HG03520 (cell line): ENCODE measurements around the gene MUC5B.

ENCODE experiments used
- ATAC-seq: cut with Tn5 transposase; IDR thresholded peaks from one replicate; pipeline ENCODE4 v1.9.1; 2021; ENCODE audit warnings: mild to moderate bottlenecking, moderate library complexity; ENCODE audit not compliant: unreplicated experiment

Gene MUC5B

DNA sequence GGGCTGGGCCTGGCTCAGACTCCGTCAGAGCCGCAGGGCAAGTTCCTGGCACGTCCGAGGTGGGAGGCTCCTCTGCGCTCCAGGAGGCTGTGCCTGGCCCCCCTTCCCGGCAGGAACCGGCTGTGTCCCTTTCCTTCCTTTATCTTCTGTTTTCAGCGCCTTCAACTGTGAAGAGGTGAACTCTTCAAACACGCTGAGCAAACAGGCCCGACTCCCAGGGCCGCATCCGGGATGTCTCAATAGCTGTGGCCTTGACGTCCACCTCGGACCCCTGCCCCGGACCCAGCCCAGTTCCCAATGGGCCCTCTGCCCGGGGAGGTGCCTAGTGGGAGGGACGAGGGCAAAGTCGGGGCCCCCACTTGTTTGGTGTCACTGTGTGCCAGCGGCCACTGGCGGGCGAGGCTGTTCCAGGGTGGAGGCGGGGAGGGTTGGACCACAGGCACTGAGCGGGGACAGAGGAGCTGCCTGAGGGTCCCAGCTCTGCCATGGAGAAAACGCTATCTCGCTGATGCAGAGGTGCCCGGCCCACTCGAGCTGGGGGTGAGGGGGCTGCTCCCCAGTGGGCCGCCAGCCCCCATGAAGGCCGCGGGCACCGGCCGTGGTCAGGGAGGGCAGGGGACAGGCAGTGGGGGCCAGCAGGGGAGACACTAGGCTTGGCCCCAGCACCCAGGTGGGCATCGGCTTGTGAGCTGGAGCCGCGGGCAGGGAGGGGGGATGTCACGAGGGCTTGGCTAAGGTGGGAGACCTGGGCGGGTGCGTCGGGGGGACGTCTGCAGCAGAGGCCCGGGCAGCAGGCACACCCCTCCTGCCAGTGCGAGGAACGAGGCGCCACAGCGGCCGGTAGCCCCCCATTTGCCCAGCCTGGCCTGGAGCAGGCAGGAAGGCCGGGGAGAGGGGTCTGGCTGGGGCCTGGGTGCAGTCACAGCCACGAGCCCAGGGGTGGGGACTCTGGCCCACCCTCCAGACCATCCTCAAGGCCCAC, 2.7 kb upstream of the MUC5B start:
- no peak for ATAC-seq

DNA sequence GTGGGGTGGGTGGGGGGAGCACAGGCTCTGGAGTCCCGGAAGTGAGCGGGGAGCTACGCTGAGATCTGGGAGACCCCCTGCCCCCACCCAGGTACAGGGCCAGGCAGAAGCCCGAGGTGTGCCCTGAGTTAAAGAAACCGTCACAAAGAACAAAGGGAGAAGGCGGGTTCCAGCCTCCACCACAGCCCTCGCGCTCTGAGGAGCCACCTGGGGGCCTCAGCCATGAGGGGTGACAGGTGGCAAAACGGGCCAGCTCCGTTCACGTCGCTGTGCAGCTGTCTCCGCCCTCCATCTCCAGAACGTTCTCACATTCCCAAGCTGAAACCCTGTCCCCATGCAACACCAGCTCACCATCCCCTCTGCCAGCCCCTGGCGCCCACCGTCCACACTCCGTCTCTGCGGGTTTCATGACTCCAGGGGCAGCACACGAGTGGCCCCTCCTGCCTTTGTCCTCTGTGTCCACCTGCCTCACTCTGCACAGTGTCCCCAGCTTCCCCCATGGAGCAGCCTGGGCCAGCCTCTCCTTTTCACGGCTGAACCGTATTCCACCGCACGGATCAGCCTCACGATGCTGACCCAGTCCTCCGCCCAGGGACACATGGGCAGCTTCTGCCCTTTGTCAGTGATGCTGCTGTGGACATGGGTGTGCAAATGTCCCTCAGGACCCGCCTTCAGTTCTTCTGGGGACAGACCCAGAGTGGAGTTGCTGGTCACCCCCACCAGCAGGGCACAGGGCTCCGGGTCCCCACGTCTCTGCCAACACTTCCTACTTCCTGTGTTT, 1.7 kb upstream of the MUC5B start:
- ATAC-seq: no peak

DNA sequence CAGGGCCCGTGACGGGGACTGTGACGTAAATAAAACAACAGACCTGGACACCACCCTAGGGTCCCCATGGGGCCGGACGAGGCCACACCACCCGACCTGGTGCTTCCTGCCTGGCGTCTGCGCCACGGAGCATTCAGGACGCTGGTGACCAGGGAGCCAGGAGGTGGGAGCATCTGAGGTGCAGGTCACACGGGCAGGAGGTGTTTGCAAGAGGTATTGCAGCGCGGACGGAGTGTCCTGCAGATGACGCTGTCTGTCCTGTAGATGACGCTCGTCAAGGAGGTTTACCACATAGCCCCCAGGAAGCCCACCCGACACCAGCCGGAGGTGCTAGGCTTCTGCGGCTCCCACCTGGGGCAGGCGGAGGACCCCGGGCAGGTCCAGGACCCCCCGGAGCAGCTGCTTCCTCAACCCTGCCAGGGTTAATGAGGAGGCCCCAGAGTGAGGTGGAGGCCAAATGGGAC, 986 bp upstream of the MUC5B start:
- ATAC-seq: no peak

DNA sequence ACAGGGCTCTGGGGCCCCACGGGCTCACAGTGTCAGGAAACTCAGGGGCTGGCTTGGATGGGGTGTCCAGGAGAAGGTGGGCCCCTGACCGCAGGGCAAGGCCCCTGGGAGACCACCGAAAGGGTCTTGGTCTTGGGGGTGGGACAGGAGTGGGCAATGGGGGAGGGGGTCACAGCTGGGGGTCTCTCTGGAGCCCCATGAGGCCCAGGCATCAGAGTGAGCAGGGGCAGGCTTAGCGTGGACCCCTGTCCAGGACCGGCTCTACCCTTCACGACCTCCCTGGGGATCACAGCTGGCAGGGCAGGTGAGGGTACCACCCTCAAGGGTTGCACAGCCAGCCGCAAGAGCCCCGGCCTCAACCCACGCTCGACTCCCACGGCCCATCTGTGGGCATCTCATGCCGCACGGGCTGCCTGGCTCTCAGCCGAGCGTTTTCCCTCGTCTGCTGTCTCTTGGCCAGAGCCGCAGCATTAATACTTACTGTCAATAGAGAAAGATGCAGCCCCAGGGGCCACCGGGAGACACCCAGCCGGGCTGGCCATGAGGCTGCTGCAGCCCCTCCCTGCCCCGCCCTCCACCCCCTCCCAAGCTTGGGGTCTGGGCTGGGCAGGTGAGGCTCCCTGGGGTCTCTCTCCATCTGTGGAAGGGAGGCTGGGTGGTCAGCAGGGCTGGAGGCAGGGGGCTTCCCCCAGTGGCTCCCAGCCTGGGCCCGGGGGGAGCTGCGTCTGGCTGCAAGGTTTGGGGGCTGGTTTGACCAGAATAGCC, 662 bp downstream of the MUC5B start:
- no peak for ATAC-seq

DNA sequence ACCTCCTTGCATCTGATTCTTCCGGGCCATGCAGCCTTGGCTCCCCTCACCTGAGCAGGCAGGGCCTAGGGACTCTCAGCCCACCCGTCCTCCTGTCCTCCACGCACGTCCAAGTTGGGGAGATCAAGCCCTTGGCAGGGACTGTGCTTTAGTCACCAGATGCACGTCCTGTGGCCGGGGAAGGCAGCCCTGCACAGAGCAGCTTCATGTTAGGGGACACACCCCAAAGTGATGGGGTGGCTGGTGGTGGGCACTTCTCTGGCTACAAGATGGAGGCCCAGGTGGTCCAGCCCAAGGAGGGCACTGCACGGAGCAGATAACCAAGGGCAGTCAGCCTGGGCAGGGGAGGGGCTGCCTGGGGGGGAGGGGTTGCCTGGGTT, 1.2 kb downstream of the MUC5B start:
- no peak for ATAC-seq

DNA sequence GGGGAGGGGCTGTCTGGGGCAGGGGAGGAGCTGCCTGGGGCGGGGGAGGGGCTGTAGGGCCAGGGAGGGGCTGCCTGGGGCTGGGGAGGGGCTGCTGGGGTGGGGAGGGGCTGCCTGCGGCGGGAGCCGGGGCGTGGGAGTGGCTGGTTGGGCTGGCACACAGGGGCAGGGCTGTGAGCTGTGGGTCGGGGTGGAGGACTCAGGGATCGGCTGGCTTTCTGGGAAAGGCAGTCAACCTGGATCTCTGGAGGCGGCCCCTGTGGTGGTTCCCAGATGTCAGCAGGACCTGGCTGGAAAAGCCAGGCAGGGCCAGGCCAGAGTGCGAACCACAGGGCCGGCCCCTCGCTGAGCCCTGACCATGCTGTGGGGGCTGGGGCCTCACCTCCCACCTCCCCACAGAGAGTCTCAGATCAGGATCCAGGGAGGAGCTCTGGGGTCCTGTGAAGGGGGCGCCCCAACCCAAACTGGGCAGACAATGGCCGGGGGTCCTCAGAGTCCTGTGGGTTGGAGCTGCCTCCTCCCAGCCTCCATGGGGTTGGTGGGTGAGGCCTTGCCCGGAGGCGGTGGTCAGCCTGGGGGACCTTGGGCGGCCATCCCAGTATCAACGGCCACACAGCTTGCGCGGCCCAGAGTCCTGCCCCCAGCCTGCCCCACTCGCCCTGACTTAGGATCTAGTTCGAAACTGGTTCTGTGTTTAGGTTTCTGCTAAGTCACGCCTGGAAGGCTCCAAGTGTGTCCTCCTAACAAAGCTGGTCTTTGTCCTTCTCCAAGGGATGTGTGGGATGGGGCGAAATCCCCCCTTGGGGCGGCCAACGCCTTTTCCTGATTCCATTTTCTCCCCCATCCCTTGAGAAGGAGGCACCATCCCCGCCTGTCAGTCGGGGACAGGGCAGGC, 1.9 kb downstream of the MUC5B start:
- no peak for ATAC-seq

DNA sequence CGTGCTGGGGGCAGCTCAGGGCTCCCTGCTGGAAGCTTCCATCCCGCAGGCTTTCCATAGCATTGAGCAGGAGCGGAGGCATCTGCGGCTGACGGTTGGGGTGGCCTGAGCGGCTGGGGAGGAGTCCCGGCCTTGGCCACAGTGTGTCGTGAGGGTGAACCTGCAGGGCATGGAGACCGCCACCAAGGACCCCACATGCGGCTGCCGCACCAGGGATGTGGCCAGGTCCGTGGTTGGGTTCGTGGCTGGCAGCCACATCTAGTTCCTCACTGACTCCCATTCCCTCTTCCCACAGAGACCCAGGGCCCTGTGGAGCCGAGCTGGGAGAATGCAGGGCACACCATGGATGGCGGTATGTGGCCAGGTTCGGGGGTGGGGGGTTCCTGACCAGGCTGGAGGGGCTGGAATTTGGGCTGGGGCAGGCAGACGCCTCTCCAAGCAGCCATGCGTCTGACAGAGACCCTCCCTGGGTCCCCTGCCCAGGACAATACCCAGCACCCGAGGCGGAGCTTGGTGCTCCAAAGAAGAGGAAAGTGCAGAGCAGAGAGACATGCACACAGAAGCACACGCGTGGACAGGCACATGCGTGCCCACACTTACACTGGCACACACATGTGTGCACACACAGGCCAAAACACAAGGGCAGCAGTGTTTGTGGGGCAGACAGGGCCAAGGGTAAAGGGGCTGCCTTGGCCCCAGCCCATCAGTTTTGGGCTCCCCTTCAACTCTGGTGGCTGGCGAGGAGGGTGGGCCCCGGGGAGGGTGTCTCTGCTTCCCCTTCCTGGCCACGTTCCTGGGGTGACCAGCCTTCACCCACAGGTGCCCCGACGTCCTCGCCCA, 2.7 kb downstream of the MUC5B start:
- ATAC-seq: no peak

DNA sequence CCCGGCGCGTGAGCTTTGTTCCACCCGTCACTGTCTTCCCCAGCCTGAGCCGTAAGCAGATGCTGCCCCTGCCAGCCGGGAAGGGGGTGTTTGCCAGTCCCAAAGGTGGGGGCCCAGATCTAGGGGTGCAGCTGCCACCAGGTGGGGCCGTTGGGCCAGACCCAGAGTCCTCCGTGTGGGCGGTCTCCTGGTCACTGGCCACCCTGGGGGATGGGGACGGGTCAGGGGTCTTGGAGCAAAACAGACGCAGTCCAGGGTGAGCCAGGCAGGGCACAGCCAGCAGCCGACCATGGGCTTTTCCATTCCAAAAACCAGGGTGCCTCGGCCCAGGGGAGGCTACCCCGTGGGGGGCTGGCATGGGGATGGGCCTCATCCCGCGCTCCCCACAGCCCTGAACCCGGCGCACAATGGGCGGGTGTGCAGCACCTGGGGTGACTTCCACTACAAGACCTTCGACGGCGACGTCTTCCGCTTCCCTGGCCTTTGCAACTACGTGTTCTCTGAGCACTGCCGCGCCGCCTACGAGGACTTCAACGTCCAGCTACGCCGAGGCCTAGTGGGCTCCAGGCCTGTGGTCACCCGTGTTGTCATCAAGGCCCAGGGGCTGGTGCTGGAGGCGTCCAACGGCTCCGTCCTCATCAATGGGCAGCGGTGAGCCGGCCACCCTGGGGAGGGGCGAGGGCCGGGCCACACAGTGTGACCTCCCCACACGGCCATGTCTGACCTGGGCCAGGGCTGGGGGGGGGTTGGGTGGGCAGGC, 3.5 kb downstream of the MUC5B start:
- ATAC-seq: no peak

DNA sequence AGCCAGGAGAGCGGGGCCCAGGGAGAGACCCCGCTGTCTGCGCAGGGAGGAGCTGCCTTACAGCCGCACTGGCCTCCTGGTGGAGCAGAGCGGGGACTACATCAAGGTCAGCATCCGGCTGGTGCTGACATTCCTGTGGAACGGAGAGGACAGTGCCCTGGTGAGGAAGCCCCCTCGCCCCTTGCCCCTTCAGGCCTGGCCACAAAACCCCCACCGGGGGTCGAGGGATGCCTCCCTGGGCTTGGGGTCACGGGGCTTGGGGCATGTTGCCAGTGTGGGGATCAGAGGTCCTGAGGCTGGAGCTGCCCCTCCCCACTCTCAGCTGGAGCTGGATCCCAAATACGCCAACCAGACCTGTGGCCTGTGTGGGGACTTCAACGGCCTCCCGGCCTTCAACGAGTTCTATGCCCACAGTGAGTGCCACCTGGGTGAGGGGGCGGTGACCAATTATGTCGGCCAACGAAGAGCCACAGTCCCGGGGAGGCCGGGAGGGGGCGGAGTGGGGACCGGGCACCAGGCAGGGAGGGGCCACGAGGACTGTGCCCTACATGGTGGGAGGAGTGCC, 4.2 kb downstream of the MUC5B start:
- ATAC-seq: no peak

DNA sequence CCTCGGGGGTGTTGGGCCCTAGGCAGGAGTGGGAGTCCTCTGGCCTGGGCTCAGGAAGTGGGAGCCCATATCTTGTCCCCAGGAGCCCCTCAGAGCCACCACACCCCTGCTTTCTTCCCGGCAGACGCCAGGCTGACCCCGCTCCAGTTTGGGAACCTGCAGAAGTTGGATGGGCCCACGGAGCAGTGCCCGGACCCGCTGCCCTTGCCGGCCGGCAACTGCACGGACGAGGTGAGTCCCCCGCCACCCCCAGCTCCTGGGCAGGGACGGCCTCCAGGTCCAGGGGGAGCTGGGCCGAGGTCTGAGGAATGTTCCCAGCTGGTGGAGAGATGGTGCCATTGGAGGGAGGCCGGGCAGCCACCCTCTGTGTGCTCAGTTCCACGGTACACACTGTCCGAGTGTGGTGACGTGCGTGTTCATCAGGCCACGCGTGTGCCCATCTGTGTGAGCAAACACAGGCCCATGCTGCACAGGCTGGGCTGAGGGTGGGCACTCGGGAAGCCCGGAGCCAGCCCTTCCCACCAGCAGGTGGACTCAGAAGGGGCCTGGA, 4.8 kb downstream of the MUC5B start:
- ATAC-seq: no peak

DNA sequence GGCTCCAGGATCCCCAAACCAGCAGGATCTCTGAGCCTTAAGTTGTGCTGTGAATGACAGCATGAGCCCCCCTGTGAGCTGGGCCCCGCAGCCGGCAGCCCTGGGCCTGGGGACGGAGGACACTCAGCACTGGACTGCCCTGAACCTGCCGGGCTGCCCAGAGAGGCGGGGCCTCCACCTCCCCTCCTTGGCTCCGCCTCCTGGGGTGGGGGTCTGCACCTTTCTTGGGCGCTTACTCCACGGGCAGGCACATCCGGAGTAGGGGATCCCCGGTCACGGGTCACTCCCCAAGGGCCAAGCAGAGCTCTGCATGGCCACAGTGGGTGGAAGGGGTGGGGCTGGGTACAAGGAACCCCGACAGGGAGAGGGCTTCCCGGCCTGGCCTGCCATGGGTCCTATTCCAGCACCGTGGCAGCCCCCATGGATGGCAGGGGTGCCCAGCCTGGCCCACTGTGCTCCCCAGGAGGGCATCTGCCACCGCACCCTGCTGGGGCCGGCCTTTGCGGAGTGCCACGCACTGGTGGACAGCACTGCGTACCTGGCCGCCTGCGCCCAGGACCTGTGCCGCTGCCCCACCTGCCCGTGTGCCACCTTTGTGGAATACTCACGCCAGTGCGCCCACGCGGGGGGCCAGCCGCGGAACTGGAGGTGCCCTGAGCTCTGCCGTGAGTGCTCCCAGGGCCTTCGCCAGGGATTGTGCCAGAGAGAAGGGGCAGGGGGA, 5.4 kb downstream of the MUC5B start:
- ATAC-seq: no peak

DNA sequence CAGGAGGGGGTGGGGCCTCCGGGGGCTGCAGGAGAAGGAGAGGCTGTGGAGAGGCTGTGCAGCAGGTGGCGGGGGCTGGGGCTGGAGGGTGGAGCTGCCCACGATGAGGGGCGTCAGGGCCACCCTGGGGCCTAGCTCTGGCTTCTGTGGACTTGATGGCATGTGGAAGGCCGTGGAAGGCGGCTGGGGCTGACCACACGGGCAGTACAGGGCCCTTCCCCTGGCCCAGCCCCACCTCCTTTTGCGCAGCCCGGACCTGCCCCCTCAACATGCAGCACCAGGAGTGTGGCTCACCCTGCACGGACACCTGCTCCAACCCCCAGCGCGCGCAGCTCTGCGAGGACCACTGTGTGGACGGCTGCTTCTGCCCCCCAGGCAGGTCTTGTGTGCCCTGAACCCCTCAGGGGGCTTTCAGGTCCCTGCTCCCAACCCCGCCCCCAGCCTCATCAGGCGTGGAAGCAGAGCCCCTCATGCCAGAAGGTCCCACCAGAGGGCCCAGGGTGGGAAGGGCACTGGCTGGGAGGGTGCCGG, 6.1 kb downstream of the MUC5B start:
- no peak for ATAC-seq

DNA sequence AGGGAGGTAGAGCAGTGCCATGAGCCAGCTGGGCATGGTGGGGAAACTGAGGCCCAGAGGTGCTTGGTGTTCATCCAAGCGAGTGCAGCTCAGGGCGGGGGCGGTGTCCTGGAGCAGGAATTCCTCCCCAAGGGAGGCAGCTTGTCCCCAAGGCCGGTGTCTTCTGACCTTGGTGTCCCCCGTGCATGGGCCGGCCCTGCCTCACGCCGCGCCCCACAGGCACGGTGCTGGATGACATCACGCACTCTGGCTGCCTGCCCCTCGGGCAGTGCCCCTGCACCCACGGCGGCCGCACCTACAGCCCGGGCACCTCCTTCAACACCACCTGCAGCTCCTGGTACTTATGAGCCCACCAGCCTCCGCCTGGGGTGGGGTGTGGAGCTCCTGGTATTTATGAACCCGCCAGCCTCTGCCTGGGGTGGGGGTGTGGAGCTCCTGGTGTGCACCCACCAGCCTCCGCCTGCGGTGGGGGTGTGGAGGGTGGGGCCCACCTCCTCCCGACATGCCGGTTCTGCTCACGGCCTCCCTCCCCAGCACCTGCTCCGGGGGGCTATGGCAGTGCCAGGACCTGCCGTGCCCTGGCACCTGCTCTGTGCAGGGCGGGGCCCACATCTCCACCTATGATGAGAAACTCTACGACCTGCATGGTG, 6.7 kb downstream of the MUC5B start:
- no peak for ATAC-seq

DNA sequence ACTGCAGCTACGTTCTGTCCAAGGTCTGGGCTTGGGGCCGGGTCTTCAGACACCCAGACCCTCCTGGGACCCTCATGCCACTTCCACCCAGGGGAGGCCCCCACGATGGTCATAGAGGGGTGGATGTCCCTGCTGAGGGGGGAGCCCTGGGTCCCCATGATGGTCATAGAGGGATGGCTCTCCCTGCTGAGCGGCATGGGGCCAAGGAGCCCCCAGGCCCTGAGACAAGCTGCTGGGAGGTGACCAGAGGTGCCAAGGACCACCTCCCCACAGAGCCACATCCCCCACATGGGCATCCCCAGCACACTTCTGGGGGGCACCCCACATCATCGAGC, 7.2 kb downstream of the MUC5B start:
- no peak for ATAC-seq

DNA sequence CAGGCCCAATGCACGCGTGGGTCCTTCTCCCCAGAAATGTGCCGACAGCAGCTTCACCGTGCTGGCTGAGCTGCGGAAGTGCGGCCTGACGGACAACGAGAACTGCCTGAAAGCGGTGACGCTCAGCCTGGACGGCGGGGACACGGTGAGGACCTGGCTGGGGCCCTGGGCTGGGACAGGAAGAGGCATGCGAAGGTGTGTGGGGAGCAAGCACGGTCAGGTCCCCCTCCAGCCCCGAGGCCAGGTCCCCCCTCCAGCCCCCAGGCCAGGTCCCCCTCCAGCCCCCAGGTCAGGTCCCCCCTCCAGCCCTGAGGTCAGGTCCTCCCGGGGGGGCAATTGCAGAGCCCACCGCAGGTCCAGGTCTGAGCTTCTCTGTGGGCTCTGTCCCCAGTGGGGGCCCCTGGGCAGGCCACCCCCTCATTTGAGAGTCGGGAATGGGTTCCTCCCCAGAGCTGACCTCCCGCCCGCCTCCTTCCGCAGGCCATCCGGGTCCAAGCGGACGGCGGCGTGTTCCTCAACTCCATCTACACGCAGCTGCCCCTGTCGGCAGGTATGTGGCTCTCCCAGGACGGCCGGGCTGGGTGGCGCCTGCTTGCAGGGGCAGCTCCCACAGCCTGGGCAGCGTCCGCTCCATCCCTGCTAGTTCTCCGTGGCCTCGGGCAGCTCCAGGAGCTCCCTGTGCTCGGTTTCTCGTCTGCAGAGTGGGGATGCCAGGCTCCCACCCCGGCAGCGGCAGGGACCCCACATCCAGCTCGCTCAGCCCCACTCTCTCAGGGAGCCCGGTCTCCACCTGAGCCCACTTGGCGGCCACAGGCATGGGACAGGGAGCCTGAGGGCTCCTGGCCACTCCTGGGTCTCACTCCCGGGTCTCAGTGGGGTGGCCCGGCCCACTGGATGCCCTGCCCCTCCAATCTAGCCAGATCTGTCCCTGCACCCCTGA, 7.9 kb downstream of the MUC5B start:
- no peak for ATAC-seq
